HG03066 (cell line): ENCODE measurements around the gene AGR2.

Experiments
- ATAC-seq: cut with Tn5 transposase; IDR thresholded peaks from one replicate; pipeline ENCODE4 v1.9.1; 2021; ENCODE audit warnings: low read depth; ENCODE audit not compliant: unreplicated experiment

The AGR2 gene

DNA sequence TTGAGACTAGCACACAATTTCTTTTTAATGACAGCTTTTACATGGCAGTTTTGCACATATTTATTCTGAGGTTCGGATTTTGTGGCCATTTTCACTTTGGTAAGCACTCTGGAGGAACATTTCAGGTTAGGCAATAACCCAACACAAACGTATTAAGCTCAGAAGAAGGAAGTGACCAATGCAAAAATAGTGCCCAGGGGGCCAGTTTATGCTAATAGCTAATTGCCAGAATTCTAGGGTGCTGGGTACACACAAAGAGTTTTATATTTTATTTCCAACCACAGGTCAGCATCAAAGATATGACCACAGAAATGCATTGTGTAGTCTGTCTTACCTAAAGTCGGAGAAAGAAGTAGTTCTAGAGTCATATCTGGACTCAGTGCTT is 8.4 kb upstream of the AGR2 start:
- ATAC-seq: no peak

- no peak for ATAC-seq
Measured at GRCh38 chr7:16812542-16813231, 7.9 kb upstream of the AGR2 start.

- no peak for ATAC-seq
Measured at GRCh38 chr7:16811551-16811950, 6.8 kb upstream of the AGR2 start.

GRCh38 chr7:16810573-16810972 is 5.8 kb upstream of the AGR2 start:
- no peak for ATAC-seq

GRCh38 chr7:16810112-16810511 is 5.3 kb upstream of the AGR2 start:
- ATAC-seq: no peak

DNA sequence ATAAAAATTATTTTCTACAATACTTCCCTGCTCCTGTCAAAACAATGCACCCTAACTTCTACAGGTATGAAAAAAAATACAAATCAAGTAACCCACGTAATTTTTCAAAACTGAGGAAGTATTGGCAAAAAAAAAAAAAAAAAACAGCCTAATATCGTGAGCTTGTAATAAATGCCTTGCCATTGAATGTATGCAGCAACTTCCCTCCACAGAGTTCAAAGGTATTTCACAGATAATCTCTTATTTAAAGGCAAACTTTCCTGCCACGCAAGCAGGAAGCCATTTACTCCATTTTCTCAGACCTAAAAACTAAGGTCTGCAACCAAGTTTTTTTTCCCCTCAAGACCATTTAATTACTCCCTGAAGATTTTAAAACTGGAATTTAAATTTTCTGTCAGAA is 642 bp upstream of the AGR2 start:
- no peak for ATAC-seq

DNA sequence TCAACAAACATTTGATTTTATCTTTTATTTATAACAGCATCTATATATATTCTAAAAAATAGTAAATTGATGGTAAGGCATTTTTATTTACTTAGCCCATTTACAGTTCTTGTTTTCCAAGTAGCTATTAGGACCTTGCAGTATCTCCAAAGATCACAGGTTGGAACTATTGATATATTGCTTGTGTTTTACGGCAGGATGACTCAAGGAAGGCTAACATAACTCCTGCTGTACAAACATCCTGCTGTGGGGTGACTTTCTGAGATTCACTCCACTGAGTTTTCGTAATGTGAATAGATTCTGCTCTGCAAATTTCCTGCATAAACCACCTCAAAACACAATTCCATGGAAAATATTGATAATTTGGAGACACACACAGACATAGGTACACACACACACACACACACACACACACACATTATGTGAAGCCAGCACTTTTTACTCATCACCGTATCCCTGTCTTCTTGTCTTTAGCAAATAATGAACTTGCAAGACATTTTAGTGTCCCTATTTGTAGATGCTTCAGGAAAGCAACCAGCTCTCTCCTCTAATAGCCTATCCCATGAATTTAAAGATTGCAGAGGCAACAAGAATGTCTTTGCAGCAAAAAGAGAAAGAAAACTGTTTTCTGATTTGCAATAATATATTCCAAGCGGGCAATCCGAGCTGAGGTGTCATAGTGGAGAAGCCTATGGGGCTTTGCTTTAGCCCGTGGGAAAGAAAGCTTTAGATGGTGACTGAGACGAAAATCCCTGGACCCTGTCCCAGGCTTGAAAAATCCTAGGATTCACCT is 722 bp downstream of the AGR2 start:
- ATAC-seq: no peak

- ATAC-seq: no peak
Measured at GRCh38 chr7:16803125-16803524, 1.7 kb downstream of the AGR2 start.

- ATAC-seq: no peak
Measured at GRCh38 chr7:16801579-16801978, 3.2 kb downstream of the AGR2 start.

- no peak for ATAC-seq
Measured at GRCh38 chr7:16801111-16801542, 3.7 kb downstream of the AGR2 start.

- no peak for ATAC-seq
Measured at GRCh38 chr7:16795624-16796023, 9.2 kb downstream of the AGR2 start.

DNA sequence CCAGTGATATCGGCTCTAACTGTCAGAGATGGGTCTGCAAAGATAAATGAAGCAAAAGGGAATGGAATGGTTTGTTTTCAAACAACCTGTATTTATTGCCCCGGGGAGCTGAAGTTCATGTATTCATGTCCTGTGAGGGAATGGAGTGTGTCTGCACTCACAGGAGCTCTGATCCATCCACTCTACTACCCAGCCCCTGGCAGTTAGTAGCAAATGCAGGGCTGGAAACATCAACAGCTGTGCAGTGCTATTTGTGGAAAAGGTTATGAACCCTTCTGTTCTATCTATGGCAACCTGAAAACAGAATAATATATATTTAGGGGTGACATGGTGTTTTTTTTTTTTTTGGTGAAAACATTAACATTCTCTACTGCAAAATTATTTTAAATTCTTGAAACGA is 9.8 kb downstream of the AGR2 start:
- ATAC-seq: no peak

GRCh38 chr7:16791905-16792698 is 12.7 kb downstream of the AGR2 start:
- ATAC-seq: no peak

DNA sequence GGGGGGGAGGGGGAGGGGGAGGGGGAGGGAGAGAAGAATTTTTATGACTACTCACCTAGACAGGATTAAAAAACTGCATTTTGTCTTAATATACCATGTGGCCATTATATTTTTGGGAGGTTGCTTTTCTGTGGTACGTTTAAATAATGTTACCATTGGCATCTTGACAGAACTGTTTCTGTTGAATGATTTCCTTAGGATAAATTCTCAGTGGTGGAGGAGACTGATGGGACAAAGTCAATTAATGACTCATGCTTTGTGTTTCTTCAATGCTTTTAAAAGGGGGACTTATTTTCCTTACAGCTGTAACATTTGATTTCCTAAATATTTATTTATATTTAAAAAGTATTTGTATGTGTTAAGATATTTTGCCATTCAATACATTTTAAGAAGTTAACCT is 13.7 kb downstream of the AGR2 start:
- no peak for ATAC-seq

DNA sequence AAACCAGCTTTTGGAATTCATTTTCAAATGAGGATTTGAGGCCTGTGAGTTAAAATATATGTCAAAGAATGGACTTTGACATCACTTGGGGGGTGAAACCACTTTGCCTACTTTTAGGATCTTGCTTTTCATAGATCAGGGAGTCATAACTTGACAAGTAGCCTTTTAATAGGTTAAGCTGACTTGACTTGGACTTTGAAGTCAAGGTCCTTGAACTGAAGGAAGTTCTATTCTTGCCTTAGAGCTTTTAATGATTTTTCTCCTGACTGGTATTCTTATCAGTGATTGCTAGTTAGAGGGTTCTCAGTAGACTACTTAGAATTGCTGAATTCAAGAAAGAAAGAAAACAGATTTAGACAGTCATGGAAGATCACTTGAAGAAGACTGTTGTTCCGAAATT is 17.7 kb downstream of the AGR2 start:
- ATAC-seq: no peak

- no peak for ATAC-seq
Measured at GRCh38 chr7:16786257-16786656, 18.5 kb downstream of the AGR2 start.

GRCh38 chr7:16785846-16786245 is 19.0 kb downstream of the AGR2 start:
- no peak for ATAC-seq

DNA sequence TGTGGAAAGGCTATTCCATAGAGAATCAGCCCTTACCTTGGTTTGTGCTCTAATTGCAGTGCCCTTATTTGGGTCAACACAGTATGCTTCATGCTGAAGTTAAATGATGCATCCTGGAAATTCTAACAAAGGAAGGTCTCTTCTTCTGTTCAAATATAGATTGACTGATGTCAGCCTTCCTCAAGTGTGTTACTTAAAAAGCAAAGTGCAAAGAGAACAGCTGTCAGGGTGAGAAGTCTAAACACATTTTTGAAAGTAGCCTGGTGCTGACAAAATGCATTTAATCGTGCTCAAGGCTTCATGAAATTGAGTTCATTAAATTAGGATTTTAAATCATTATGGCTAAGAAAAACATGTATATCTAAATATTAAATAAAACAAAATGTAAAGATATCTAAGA is 19.5 kb downstream of the AGR2 start:
- no peak for ATAC-seq

DNA sequence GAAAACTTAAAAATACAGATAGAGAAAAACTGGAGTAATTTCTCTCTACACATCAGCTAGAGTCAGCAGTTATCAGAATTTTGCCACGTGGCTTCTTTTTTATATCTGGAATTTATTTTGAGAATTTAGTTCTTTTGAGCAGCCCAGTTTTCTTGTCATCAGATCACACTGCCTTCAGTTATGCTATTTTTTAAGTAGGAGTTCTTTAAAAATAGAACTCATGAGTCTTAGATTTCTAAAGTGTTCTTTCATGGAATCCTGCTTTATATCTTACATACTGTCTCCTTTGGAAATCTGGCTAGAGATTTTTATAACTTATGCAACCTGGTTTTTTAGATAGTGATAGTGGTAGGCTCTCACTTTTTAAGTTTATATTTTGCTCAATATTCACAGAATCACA is 24.2 kb downstream of the AGR2 start:
- ATAC-seq: no peak

DNA sequence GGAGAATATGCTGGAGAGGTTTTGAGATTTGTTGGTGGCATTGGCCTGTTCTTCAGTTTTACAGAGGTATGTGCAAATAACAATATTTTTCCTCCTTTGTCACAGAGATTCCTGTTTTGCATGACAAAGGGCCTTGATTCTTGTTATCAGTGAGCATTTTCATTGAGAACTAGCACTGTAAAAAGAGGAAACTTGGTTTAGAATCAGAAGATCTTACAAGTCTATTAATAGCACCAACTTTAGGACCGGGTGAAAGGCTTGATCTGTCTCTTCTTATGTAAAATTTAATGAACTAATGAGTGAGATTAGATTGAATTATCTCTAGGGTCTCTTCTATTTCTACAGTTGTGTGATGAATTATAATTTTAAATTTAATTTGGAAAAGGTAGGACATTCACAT is 25.7 kb downstream of the AGR2 start:
- ATAC-seq: no peak

GRCh38 chr7:16778476-16778875 is 26.3 kb downstream of the AGR2 start:
- no peak for ATAC-seq
